Endometrial microvascular endothelial cells (primary cell): ENCODE measurements around the gene TIMP2. TPM values are rescaled to one million over a fixed set of nuclear protein-coding genes. Genes with fewer than 3 reads are reported as not detected.
"Not testable (repeated sequence)": the region's sequence is repeated elsewhere in the genome, so short reads cannot be mapped to it uniquely, and the experiment has no call there.

Experiments used
- in situ Hi-C: cut with HindIII; loops from 2 replicates; pipeline ENCODE4 v1.10.0; 2017; ENCODE audit warnings: low sequenced_read_pairs, low pct_unique_long_range_greater_than_20kb; ENCODE audit errors: inconsistent ontology term
- total RNA-seq: library from RNA; depleted of rRNA; stranded (reverse); fragments of >200 nt; gene quantifications from one replicate; pipeline ENCODE4 v1.2.3, GENCODE V29; 2015; ENCODE audit errors: inconsistent ontology term

TIMP2 gene
- total RNA-seq, 1 donor from 2014 or later, result 104 TPM

DNA sequence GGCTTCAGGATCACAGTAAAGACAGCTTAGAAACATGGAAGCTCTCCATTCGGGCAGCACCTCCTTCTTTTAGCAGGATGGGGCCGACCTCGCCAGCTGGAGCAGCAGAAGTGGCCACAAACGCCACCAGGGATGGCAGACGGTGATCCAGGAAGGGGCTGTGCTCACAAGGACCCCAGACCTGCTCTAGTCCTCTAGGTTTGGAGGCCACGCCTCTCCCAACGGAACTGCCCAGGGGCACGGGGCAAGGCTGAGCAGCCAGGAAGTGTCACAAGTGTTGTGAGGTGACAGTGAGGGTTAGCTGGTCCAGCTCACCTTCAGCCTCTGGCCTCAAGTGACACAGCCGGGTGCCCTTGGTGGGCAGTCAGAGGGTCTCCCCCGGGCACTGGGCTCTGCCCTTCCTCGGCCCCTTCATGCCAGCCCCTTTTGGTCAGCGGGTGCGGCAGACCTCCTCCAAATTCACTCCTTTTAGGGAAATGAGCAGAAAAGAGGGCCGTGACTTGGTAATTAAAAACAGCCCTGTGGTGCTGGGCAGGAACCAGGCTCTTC is 42.6 kb downstream of the TIMP2 start:
- in situ Hi-C loops, result no loop called here

GRCh38 chr17:78879635-78880186 is 45.5 kb downstream of the TIMP2 start:
- in situ Hi-C loops, result no loop called here

- in situ Hi-C loops, result no loop called here
Measured at GRCh38 chr17:78878871-78879527, 46.2 kb downstream of the TIMP2 start.

DNA sequence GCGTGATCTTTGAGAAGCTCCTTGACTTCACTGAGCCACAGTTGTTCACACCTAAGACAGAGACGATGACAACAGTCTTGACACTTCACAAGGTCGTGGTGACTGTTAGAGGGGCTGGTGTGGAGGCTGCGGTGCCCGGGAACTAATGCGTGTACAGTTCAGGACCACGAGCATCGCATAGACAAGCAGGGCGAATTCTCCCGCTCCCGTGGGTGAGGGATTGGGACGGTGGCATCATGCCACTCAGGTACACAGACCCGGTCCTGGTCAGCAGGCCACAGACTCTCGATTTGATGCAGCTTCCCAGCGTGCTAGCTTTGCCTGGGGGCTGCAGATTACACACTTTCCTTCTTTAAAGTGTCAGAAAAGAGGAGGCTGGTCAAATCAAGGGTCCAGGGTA is 46.9 kb downstream of the TIMP2 start:
- in situ Hi-C loops, result no loop called here

DNA sequence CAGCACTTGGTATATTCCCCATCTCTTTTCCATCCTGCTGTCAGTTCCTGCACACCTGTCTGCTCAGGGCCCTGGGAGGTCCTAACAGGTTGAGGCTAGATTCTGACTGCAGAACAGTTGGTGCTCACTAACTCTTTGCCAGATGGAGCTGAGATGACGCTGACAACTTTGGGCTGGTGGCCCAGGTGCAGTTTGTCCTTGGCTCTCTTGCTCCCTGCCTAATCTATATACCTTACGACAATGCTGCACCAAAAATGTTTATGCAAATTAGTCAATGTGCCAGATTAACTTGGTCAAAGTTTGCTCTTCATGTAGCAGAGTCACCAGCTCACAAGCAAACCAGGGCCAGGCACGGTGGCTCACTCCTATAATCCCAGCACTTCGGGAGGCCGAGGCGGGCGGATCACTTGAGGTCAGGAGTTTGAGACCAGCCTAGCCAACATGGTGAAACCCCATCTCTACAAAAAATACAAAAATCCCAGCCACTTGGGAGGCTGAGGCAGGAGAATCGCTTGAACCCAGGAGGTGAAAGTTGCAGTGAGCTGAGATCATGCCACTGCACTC is 48.2 kb downstream of the TIMP2 start:
- in situ Hi-C loops, result not testable (repeated sequence)

DNA sequence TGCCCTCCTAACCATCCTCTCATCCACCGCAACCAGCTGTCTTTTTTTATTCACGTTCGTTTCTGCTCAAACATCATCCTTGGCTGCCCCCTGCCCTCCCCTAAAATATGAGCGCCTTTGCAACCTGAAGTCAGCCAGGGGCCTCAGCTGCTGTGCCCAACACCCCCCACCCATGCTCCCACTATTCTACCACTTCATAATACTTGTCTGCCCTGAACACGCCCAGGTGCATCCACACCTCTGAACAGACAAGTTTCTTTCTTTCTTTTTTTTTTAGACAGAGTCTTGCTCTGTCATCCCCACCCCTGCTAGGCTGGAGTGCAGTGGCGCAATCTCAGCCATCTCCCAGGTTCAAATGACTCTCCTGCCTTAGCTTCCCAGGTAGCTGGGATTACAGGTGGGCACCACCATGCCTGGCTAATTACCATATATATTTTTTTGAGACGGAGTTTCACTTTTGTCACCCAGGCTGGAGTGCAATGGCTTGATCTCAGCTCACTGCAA is 49.0 kb downstream of the TIMP2 start:
- in situ Hi-C loops, result no loop called here

DNA sequence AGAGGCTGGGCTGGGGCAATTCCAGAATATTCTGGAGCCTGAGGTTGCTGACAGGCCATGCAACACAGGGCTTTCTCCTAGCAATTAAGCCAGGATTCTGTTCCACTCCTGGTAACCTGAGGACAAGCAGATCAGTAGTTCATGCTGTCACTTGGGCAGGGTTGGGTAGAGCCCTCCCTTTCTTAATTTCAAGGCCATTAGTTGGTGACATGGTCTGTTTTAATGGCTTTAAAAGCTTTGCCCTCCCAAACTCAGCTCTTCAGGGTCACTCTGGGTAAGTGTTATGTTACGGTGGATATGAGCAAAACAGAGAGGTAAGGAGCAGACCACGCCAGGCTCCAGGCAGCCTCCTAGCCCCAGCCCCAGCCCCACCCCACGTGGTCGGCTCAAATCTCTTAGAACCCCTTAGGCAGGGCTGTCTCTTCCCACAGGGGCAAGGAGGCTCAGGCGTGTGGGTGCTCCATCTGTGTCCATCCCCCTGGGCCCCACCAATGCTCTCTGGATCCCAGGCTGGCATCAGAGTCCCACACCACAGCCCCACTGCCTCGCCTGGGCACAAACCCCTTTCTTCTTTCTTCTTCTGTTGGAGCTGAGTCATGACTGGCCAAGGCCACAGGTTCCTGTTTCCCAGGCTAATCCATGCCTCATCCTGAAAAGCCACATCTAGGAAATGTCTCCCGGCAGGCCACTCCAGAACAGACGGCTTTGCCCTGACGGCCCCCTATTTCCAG is 49.7 kb downstream of the TIMP2 start:
- in situ Hi-C loops, result no loop called here

DNA sequence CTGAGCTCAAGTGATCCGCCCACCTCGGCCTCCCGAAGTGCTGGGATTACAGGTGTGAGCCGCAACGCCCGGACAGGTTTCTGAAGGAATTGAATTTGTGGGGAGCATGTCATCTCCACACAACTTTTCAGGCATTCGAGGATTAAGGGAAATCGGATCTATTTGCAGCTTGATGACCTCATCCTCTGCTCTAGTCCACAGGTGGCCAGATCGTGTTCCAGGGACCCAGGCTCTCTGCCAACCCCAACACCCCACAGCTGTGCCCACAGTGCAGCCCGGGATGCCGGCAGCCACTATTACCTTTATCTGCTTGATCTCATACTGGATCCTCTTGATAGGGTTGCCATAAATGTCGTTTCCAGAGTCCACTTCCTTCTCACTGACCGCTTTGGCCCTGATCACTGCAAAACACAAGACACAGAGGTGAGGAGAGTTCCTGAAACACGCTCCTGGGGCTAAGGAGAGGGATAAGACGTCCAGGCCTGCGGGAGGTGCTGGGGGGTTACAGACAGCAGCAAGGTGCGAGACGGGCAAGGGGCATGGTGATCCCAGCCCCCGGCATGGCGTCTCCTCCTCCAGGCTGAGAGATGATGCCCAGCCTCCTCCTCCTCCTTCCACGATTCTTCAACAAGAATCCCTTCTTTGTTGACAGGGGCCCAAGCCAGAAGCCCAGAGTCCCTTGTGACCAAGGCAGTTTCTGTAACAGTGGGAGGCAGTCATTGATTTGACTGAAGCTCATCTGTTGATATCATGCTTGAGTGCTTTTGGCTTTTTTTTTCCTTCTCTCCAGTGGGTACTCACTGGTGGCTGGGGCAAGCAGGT is 51.5 kb downstream of the TIMP2 start:
- in situ Hi-C loops, result no loop called here

- in situ Hi-C loops, result no loop called here
Measured at GRCh38 chr17:78872486-78872885, 52.7 kb downstream of the TIMP2 start.

DNA sequence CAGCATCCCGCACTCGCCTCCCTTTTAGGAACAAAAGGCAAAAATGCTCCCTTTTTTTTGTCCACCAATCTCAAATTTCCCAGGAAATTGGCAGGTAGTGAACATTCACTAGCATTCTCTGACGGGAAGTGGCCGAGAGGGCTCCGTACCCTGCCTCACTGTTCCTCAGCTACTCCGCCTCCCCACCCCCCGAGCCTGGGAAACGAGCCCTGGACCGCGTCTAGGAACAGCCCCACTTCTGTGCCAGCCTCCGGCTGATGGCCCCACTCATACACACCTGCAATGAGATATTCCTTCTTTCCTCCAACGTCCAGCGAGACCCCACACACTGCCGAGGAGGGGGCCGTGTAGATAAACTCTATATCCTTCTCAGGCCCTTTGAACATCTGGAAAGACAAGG is 54.6 kb downstream of the TIMP2 start:
- in situ Hi-C loops, result no loop called here

GRCh38 chr17:78868391-78868790 is 56.8 kb downstream of the TIMP2 start:
- in situ Hi-C loops, result no loop called here

DNA sequence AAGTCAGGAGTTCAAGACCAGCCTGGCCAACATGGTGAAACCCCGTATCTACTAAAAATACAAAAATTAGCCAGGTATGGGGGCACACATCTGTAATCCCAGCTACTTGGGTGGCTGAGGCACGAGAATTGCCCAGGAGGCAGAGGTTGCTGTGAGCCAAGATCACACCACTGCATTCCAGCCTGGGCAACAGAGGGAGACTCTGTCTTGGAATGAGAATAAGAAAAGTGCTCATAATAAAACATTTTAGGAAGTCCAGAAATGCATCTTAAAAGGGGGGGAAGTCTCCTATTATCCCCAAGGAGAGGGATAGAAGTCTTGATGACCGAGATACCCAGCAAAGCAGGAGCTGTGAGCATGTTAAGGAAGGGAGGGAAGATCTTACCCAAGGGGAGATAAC is 58.1 kb downstream of the TIMP2 start:
- in situ Hi-C loops, result not testable (repeated sequence)

GRCh38 chr17:78865682-78866390 is 59.4 kb downstream of the TIMP2 start:
- in situ Hi-C loops, result no loop called here

GRCh38 chr17:78864117-78864516 is 61.1 kb downstream of the TIMP2 start:
- in situ Hi-C loops, result no loop called here

DNA sequence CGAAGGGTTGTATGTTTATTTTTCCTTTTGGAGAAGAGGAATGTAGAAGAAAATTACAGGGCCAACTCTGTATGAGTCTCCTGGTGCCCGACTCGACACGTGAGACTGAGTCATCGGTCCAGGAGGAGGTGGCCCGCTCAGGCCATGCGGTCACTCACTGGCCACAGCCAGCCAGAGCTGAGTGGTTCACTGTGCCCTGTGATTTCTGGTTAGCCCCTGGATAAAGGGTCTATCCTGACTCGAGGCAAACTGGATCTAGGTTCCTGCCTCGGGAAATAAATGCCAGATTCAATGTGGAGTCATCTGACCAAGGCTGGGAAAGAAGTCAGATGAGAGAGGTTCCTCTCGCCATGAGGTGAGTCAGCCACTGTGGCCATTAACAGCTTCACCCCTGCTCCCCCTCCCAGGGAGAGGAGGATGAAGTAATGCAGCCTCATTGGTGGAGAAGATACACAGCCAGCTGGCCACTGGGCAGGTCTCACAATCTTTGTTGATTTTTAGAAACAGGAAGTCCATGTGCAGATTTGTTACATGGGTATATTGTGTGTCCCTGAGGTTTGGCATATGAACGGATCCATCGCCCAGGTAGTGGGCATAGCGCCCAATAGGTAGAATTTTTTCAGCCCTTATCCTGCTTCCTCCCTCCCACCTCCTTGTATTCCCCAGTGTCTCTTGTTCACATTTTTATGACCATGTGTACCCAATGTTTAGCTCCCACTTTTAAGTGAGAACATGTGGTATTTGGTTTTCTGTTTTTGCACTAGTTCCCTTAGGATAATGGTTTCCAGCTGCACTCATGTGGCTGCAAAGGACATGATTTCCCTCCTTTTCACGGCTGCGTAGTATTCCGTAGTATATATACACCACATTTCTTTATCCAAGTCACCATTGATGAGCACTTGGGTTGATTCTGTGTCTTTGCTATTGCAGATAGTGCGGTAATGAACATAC is 62.8 kb downstream of the TIMP2 start:
- in situ Hi-C loops, result no loop called here

- in situ Hi-C loops, result no loop called here
Measured at GRCh38 chr17:78861229-78861628, 64.0 kb downstream of the TIMP2 start.

DNA sequence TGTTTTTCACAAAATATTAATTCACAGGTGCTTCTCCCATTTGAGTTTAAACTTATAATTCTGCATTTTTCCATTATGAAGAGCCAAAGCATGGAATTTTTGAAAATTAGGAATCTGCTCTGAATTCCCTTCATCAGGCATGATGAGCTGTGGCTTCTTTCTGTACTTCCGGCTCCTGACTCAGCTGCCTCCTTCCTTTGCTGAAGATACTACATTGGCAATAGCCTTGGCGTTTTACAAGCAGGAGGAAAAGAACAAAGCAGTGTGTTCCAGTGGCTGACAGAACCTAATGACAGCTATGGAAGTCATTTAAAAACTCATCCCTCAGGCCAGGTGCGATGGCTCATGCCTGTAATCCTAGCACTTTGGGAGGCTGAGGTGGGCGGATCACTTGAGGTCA is 66.1 kb downstream of the TIMP2 start:
- in situ Hi-C loops, result no loop called here
